ENCODE results near the gene AHNAK2.

AHNAK2 gene

DNA sequence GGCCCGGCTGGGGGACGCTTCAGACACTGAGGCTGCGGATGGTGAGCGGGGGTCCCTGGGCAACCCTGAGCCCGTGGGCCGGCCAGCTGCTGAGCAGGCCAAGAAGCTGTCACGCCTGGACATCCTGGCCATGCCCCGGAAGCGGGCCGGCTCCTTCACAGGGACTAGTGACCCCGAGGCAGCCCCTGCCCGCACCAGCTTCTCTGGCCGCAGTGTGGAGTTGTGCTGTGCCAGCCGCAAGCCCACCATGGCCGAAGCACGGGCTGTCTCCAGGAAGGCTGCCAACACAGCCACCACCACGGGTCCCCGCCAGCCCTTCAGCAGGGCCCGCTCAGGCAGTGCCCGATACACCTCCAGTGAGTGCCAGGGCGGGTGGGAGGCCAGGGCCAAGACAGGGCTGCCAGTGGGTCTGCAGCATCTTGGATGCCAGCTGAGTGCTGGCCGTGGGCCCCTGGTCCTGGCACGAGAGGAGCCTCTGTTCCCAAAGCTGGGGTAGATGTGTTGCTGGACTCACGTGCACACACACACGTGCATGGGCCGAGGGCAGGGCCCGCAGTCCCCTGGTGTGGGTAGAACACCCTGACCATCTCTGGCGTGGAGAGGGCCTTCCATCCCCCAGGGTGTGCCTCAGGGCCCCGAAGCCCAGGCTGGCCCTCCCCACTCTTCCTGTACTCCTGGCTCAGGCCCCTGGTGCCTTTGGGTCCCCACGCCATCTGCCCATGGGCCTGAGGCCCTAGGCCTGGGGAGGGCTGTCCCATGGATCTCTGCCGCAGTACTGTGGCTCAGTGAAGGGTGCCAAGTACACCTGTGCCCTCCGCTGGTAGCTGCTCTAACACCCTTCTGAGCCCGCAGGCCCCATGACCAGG is 90.3 kb downstream of the AHNAK2 start:
- Mint-ChIP-seq H3K36me3 (ENCODE audit: insufficient read depth) (peaks cover 3% of the 10 kb centered on the region), H3K27me3 (no peaks in the 10 kb centered on the region), H3K4me3 (no peak overlapping the region), H3K27ac (no peak overlapping the region), H3K4me1 (ENCODE audit: low read depth in 2 of 2) (no peaks in the 10 kb centered on the region), H3K9me3 (no peaks in the 10 kb centered on the region)
- ATAC-seq (replicated peaks) (no peak), DNase-seq (no peak)
